Measurements from ENCODE around the gene ATF3. TPM values are rescaled to one million over a fixed set of nuclear protein-coding genes. Genes with fewer than 3 reads are reported as not detected.

Gene ATF3
- total RNA-seq, 4 donors from 2014 or later, result 2.1 to 6.5 (median 3.0) TPM

DNA sequence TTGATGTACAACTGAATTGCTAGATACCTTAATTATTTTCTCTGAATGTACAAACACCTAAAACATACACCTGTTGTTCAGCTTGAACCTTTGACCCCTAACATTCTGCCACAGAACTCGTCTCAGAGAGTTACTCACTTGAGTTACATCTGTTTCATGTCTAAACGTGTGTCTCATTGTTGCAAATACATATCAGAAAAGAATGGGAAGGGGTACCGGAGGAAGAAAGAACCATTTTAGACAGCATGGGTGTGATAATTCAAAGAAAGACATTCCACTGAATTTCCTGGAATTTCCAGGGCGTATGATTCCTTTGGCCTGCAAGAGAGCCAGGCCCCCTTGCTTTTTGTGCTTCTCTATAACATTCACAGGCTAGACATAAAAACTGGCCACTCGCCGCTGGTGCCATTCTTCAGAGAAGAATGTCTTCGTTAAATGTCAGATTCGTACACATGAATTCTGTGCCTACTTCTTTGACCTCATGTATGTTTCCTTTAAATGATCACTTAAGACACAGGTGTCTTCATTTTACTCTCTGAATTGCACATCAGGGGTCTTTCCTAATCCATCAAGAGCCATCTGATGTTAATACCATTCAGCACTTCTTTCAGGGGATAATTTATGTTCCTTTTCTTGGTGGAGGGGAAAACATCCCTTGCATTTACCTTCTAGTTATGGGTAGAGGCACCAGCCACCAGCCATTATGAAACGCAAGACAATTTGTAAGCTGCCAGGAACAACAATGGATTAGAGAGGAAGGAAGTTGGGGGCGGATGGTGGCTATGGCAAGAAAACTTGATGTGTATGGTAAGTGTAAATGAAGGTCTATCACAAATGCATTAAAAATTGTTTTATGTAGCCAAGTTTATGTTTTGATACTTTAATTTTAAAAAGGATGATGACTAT is 12.7 kb downstream of the ATF3 start:
- intact Hi-C loops (cut with DNase I), result no loop called here
- Histone ChIP-seq H3K4me3 (no peak overlapping the region), H3K27me3 (peaks cover 0 to 20% (median 0%) of the 10 kb centered on the region in 4 donors), H3K36me3 (peaks cover 0 to 39% (median 10%) of the 10 kb centered on the region in 3 donors), H3K27ac (no peak overlapping the region), H3K4me1 (peaks cover 0 to 17% (median 5%) of the 10 kb centered on the region in 3 donors), H3K9me3 (no peaks in the 10 kb centered on the region)
- 70 to 71% methylated on average over 10 of the region's 10 CpGs for WGBS, 2 donors
- TF ChIP-seq, protein P1, sequence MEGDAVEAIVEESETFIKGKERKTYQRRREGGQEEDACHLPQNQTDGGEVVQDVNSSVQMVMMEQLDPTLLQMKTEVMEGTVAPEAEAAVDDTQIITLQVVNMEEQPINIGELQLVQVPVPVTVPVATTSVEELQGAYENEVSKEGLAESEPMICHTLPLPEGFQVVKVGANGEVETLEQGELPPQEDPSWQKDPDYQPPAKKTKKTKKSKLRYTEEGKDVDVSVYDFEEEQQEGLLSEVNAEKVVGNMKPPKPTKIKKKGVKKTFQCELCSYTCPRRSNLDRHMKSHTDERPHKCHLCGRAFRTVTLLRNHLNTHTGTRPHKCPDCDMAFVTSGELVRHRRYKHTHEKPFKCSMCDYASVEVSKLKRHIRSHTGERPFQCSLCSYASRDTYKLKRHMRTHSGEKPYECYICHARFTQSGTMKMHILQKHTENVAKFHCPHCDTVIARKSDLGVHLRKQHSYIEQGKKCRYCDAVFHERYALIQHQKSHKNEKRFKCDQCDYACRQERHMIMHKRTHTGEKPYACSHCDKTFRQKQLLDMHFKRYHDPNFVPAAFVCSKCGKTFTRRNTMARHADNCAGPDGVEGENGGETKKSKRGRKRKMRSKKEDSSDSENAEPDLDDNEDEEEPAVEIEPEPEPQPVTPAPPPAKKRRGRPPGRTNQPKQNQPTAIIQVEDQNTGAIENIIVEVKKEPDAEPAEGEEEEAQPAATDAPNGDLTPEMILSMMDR (IDR thresholded peaks at IDR 0.05), result no peak
- no peak for TF ChIP-seq POLR2A (IDR thresholded peaks at IDR 0.05)
- DNase-seq, result no peak

DNA sequence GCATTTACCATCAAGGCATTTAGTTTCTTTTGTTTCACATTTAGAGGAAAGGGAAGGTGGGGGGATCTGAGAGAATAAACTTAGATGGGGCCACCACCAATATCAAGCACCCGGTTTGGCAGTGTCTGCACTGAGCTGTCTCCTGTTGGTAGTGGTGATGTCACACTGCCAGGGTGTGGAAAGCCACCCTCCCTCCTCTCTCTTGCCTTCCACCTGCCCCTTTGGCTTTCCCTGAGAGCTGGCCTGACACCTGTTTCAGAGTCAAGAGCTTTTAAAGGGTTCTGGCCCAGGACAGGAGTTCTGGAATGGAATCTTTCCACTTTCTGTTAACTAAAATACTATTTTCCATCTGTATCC is 13.4 kb downstream of the ATF3 start:
- H3K27me3 ChIP-seq, result peaks cover 0 to 25% (median 0%) of the 10 kb centered on the region in 4 donors
- TF ChIP-seq, protein P1 (IDR thresholded peaks at IDR 0.05), result no peak
- TF ChIP-seq POLR2A (IDR thresholded peaks at IDR 0.05), result no peak
- no peak overlapping the region for H3K4me3 ChIP-seq
- no peaks in the 10 kb centered on the region for H3K9me3 ChIP-seq
- peaks cover 0 to 35% (median 10%) of the 10 kb centered on the region in 3 donors for H3K36me3 ChIP-seq
- 29 to 64% methylated on average over 1 of the region's 1 CpG for WGBS, 2 donors
- intact Hi-C loops (cut with DNase I), result no loop called here
- H3K4me1 ChIP-seq, result peaks cover 0 to 17% (median 5%) of the 10 kb centered on the region in 3 donors
- no peak for DNase-seq
- no peak overlapping the region for H3K27ac ChIP-seq

DNA sequence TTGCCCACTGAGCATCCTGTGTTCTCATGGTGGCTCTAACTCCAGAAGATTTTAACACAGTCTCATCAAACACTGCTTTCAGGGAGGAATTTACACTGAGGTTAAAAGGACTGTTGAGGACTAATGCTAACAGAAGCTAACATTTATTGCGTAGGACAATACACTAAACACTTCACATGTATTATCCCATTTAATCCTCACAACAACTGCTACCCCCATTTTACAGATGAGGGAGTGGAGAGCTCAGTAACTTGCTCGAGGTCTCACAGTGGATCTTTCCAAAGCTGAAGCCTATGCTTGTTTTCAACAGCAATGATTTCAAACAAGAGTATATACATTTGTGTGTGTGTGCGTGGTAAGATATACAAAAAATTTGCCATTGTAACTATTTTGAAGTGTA is 13.9 kb downstream of the ATF3 start:
- H3K9me3 ChIP-seq, result no peaks in the 10 kb centered on the region
- peaks cover 0 to 30% (median 10%) of the 10 kb centered on the region in 3 donors for H3K36me3 ChIP-seq
- TF ChIP-seq POLR2A (IDR thresholded peaks at IDR 0.05), result no peak
- TF ChIP-seq, protein P1 (IDR thresholded peaks at IDR 0.05), result no peak
- 90 to 95% methylated on average over 3 of the region's 3 CpGs for WGBS, 2 donors
- H3K27me3 ChIP-seq, result peaks cover 0 to 25% (median 0%) of the 10 kb centered on the region in 4 donors
- H3K4me1 ChIP-seq, result peaks cover 0 to 17% (median 5%) of the 10 kb centered on the region in 3 donors
- no peak overlapping the region for H3K27ac ChIP-seq
- DNase-seq, result no peak
- intact Hi-C loops (cut with DNase I), result no loop called here
- no peak overlapping the region for H3K4me3 ChIP-seq

DNA sequence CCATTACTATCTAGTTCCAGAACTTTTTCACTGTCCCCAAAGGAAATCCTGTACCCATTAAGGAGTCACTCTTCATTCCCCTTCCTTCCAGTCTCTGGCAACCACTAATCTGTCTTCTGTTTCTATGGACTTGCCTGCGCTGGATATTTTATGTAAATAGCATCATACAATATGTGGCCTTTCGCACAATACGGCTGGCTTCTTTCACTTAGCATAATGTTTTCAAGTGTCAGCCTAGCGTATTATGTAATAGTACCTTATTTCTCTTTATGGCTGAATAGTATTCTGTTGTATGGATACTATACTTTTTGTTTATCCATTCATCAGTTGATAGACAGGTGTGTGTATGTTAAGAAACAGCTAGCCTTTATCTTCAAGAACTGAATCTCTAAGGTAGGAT is 14.3 kb downstream of the ATF3 start:
- H3K36me3 ChIP-seq, result peaks cover 0 to 28% (median 10%) of the 10 kb centered on the region in 3 donors
- H3K27me3 ChIP-seq, result peaks cover 0 to 28% (median 0%) of the 10 kb centered on the region in 4 donors
- H3K4me1 ChIP-seq, result peaks cover 0 to 13% (median 3%) of the 10 kb centered on the region in 3 donors
- TF ChIP-seq POLR2A (IDR thresholded peaks at IDR 0.05), result no peak
- TF ChIP-seq, protein P1 (IDR thresholded peaks at IDR 0.05), result no peak
- 81 to 98% methylated on average over 4 of the region's 4 CpGs for WGBS, 2 donors
- intact Hi-C loops (cut with DNase I), result no loop called here
- DNase-seq, result no peak
- H3K9me3 ChIP-seq, result no peaks in the 10 kb centered on the region
- no peak overlapping the region for H3K27ac ChIP-seq
- H3K4me3 ChIP-seq, result no peak overlapping the region

DNA sequence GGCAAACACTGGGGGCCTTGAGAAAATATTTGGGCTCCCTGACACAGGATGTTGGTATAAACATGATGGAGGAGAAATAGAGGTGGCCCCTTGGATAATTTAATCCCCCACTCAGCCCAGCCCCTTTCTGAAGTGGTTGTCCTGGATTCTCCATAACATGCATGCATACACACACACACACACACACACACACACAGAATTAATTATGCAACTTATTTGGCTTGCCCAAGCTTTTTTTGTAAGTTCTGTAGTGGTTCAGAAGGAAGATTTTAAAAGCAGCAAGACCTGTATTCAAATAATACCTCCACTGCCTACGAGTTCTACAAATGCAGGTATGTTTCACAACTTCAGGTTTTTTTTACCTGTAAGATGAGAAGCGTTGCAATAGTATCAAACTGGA is 15.0 kb downstream of the ATF3 start:
- no peak for TF ChIP-seq POLR2A (IDR thresholded peaks at IDR 0.05)
- TF ChIP-seq, protein P1 (IDR thresholded peaks at IDR 0.05), result no peak
- Histone ChIP-seq H3K27ac (no peak overlapping the region), H3K4me1 (peaks cover 0 to 6% (median 0%) of the 10 kb centered on the region in 3 donors), H3K36me3 (peaks cover 0 to 21% (median 10%) of the 10 kb centered on the region in 3 donors), H3K9me3 (no peaks in the 10 kb centered on the region), H3K4me3 (no peak overlapping the region), H3K27me3 (peaks cover 0 to 34% (median 0%) of the 10 kb centered on the region in 4 donors)
- no peak for DNase-seq
- intact Hi-C loops (cut with DNase I), result no loop called here
- WGBS, 2 donors, result 81 to 89% methylated on average over 2 of the region's 2 CpGs

Data from esophagus squamous epithelium (tissue), 5 donors.